T-helper 2 cell treated with Interferon-gamma antibody and Interleukin-4, amounts not matched to agents 100 ng/mL and 5 ng/mL, for 36 hours (primary cell): Measurements from ENCODE around the gene EVL. TPM values are rescaled to one million over a fixed set of nuclear protein-coding genes. Genes with fewer than 3 reads are reported as not detected.

ENCODE experiments used
- intact Hi-C: fragments of 100-400 bp; cut with micrococcal nuclease; formaldehyde crosslinking; loops from one replicate; pipeline ENCODE4 v1.15.1; 2023
- total RNA-seq: library from RNA; stranded (reverse); gene quantifications from 2 replicates; pipeline ENCODE4 v1.2.3, GENCODE V29; 2022

EVL gene
- total RNA-seq, 1 donor from 2014 or later: 966 TPM

- intact Hi-C loops: loop anchor here (1.0 to 10.0 kb wide), 3 partner anchors 11 to 815 kb away; partner anchors contain the start of gene EVL
These were observed 14.4 kb downstream of the EVL start for GRCh38 chr14:100079726-100080005.

DNA sequence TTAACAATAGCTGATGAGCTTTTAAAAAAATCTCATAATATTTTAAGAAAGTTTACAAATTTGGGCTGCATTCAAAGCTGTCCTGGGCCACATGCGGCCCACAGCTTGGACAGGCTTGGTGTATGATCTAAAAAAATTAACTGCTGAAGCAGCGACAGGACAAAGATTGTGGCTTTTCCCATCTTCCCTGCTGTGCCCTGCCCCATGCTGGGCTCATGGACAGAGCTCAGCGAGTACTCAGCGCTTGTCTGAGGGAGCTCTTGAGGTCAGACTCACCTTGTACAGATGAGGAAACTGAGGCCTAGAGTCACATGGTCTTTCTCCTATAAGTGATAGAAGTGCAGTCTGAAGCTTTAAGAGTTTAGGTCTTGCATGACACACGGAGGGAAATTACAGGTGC, 15.0 kb downstream of the EVL start:
- intact Hi-C loops: no loop called here

- intact Hi-C loops: no loop called here
These were observed 16.9 kb downstream of the EVL start for GRCh38 chr14:100081997-100082625.

DNA sequence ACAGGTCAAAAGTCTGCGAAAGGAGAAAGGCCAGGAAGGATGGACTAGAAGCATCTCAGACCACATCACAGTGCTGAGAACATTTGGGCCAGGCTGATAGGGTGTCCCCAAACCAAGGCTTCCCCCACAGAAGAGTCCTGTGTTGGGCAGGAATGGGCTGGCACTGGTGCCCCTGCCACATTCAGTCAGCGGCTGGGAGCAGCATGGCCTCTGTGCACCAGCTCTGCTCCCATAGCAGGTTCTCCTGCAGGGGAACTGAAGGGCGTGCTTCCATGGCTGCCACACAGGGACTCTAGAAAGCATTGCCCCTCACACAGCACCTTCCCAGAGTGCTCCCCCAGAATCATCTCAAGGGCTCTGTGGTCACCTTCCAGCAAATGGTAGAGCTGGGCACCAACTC, 17.5 kb downstream of the EVL start:
- intact Hi-C loops: no loop called here

- intact Hi-C loops: no loop called here
These were observed 18.5 kb downstream of the EVL start for GRCh38 chr14:100083706-100084105.

- intact Hi-C loops: no loop called here
These were observed 19.4 kb downstream of the EVL start for GRCh38 chr14:100084591-100084990.

DNA sequence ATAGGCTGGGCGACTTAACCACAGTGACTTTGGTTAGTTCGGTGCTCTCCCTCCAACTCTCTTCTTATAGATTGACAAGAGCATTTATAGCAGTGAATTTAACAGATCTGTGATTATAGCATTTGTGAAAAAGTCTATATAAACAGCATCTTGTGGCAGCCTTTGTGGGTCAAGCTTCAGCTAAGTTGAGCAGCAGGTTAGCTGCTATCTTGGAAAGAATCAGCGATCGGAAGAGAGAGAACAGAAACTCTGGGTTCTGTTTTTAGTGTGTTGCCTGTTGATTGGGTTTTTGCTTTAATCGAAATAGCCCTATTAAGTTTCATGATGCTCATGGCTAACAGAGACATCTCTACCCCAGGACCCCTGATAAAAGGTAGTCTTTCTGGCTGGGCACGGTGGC, 20.2 kb downstream of the EVL start:
- intact Hi-C loops: no loop called here

DNA sequence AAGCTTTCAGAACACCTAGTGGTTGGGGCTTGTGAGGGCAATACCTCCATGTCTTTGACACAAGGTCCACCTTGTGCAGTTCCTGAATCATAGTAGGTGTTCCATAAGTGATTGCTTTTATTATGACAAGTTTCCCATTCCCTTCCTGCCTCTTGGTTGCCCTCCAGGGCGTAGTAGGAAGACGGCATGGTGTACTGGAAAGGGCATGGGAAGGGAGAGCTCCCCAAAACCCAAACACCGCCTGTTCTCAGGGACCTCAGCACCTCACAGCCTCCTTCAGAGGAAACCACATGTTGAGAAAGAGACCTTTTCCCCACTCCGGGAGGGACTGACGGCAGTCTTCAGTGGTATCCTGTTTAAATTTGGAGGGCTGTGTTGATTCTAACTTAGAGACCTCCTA, 21.1 kb downstream of the EVL start:
- intact Hi-C loops: no loop called here

GRCh38 chr14:100088226-100088625, 23.0 kb downstream of the EVL start:
- intact Hi-C loops: no loop called here

- intact Hi-C loops: no loop called here
These were observed 26.2 kb downstream of the EVL start for GRCh38 chr14:100091386-100091785.

- intact Hi-C loops: no loop called here
These were observed 27.6 kb downstream of the EVL start for GRCh38 chr14:100092832-100093231.

DNA sequence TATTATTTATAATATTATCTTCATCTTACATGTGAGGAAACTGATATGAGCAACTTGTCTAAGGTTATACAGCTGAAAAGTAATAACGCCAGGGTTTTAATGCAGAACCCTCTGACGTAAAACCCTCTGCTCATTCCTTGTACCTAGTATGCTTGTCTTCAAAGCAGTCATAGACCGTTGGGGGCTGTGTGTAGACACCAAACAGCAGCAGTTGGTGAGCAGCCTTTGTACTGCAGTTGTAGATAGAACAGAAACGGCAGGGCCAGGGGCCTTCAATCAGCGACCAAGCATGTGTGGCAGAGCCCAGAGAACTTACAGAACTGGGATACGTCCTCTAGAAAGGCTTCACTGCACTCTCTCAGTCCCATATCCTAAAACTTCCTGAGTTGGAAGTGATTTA, 28.1 kb downstream of the EVL start:
- intact Hi-C loops: no loop called here

DNA sequence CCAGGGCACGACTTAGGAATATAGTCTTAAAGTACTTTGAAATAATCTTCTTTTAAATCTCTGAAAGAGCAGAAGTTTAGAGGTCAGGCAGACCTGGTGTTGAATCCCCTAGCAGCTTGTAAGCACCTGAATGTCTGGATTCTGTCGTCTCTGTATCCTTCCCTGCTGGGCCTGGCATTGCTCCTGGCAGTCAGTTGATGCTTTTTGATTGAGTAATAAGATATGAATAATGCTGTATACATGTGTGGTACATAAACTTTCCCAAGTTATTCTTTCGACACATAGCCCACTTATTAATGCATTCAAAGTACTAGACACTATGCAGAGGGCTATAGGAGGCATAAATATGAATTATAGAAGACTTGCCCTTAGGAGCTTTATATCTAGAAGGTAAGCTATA, 31.4 kb downstream of the EVL start:
- intact Hi-C loops: no loop called here

DNA sequence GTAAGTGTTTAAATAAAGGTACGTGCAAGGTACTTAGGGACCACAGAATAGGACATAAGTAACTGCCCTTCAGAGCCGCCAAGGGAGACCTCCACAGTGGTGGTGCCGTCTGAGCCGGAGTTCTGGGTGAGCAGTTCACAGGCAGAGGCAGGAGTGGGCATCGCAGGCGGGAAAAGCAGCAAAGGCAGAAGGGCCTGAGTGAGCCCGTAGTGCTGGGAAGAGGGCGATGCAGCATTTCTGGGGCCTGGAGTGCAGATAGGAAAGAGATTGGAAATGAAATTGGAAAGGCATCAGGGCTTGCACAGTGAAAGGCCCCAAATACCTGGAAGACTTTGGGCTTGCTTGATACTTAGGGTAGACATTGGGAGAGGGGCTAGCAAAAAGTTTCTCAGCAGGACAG, 32.9 kb downstream of the EVL start:
- intact Hi-C loops: no loop called here

- intact Hi-C loops: no loop called here
These were observed 34.9 kb downstream of the EVL start for GRCh38 chr14:100100032-100100703.

- intact Hi-C loops: no loop called here
These were observed 37.0 kb downstream of the EVL start for GRCh38 chr14:100102156-100102785.

GRCh38 chr14:100103250-100104005, 38.2 kb downstream of the EVL start:
- intact Hi-C loops: no loop called here

DNA sequence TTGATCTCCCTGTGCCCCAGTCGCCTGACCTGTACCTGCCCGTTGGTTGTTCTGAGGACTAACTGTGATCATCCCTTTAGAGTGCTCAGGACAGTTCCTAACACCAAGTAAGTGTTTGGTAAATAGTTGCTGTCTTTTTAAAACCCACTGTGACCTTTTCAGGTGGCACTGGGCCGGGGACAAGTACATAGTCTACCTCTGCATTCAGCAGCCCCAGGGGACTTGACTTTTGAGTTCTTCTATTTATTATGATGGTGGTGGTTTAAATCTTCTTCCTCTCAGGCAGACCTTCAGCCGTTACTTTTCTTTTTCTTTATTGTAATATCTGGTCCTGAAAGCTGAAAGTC, 38.8 kb downstream of the EVL start:
- intact Hi-C loops: no loop called here

DNA sequence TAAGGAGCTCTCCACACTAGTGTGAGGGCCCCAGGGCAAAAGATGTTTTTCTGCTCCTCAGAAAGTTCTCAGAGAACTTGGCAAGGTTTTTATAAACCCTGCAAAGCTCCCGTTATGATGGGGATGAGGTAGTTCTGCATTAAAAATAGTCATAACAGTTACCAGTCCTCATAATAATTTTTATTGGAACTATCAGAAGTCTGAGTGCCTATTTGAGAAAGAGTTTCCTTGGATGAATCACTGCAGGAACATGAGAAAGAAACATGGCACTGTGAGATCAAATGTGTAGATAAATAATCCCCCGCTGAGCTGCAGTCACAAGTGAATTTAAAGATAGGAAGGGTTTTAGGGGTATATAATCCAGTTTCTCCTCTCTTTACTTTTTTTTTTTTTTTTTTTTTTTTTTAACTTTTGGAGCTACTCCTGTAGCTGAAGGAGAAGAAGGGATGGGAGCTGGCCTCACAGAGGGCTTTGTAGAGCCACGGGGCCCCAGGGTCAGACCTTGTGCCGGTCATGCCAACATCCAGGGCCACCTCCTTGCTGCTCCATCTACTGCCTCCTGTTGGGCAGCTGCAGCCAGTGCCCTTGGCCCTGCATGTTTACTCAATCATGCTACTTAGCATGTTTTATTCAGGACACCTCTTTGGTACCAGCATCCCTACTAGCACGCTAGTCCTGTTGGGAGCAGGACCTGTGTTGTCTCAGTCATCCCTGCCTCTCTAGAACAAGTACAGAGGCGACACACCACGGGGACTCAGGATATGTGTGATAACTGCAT, 39.5 kb downstream of the EVL start:
- intact Hi-C loops: no loop called here

DNA sequence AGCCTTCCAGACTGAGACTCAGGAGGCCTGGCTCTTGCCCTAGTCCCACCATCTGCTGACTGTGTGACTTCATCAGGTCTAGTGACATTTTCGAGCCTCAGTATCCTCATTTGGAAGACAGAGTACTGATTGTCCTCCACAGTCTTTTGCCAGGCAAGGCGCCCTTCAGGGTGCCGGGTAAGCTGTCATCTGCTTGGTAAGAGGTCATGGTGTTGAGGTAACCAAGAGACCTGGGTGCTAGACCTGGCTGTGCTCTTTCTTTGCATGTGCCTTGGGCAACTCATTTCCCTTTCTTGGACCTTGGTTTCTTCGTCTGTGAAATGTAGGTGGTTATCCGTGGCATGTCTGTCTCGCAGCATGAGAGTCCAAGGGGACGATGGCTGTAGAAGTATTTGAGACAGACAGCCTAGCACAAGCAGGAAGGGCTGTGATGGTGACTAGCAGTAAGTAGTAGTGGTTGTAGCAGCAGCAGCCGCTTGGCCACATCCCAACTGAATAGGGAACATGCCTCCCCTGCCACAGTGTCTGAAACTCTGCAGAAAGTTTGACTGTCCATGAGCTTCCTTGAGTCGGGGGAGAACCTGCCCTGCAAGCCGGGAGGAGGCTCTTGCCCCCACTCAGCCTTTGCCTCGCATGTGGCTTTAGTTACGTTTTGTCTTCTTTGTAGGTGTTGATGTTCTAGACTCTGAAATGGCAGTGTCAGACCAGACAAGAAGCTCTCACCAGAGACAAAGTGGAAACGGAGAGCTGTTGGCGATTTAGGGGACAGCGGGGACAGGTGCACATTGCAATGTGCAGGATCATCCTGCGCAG, 40.3 kb downstream of the EVL start:
- intact Hi-C loops: loop anchor here (2.0 kb wide), 1 partner anchor 37 kb away; no protein-coding TSS in a partner anchor
